HCT116 (cell line): ENCODE results near the gene C1orf185. TPM values are rescaled to one million over a fixed set of nuclear protein-coding genes. Genes with fewer than 3 reads are reported as not detected.

Experiments used
- ATAC-seq: fragments of 200-7000 bp; cut with Tn5 transposase; 2 replicates; pipeline ENCODE4 v1.9.1; 2020; ENCODE audit warnings: mild to moderate bottlenecking, moderate library complexity
- BruUV-seq: library from RNA; stranded (reverse); fragments of 400-500 nt; replicated peaks from 2 replicates; lab custom pipeline; 2021; lab: Mats Ljungman, UMichigan
- CTCF ChIA-PET: fragments of 300-600 bp; sonication (Branson Sonifier 250); formaldehyde crosslinking; loops from one replicate; lab custom pipeline; 2021; ENCODE audit warnings: antibody characterized with exemption; lab: Charles Lee
- POLR2A ChIA-PET: fragments of 300-600, 350-600 bp; sonication (Branson Sonifier 250); formaldehyde crosslinking; loops from one replicate; lab custom pipeline; 2021; ENCODE audit warnings: antibody characterized with exemption; lab: Charles Lee
- RAD21 ChIA-PET, 2 experiments: fragments of 300-600 bp; sonication (Branson Sonifier 250); formaldehyde crosslinking; loops; one replicate each; lab custom pipeline; 2023; ENCODE audit warnings: low total read pairs in 2 of 2; ENCODE audit not compliant: uncharacterized antibody in 2 of 2, unreplicated experiment in 2 of 2, low non-redundant PET in 1 of 2; lab: Charles Lee
- DNase-seq: peaks from one replicate; pipeline ENCODE4 v3.0.0-alpha.2; 2010; ENCODE audit warnings: low read depth, low spot score
- H2AFZ ChIP-seq: fragments of 200-600 bp; shearing (Covaris generic), sonication (generic); 2 replicates; pipeline ENCODE4 v1.6.1; 2017; ENCODE audit warnings: low read depth, mixed run types, mixed read lengths, antibody characterized with exemption, low read length; ENCODE audit not compliant: poor library complexity, severe bottlenecking
- H3K27ac ChIP-seq: 2 replicates; pipeline ENCODE4 v1.5.1; 2012; ENCODE audit warnings: low read depth, low read length
- H3K27me3 ChIP-seq: fragments of 200-600 bp; sonication (generic); 2 replicates; pipeline ENCODE4 v1.6.1; 2016; ENCODE audit warnings: mixed run types, low read length, mixed read lengths; ENCODE audit not compliant: insufficient read depth
- H3K36me3 ChIP-seq, 2 experiments: fragments of 200-500 bp in 1 of 2; fragments of 200-600 bp in 1 of 2; sonication (Bioruptor generic) in 1 of 2; sonication (generic) in 1 of 2; 2 replicates each; pipeline versions ENCODE4 v1.5.1 to v1.6.1; 2014 to 2016; ENCODE audit warnings: low read length in 2 of 2, inconsistent platforms in 1 of 2, mixed read lengths in 1 of 2, mixed run types in 1 of 2; ENCODE audit not compliant: insufficient read depth in 2 of 2, control insufficient read depth in 1 of 2
- H3K4me1 ChIP-seq, 2 experiments: fragments of 200-600 bp in 1 of 2; sonication (generic) in 1 of 2; 2 replicates each; pipeline versions ENCODE4 v1.5.1 to v1.6.1; 2012 to 2017; ENCODE audit warnings: low read length in 2 of 2, inconsistent platforms in 1 of 2, mild to moderate bottlenecking in 1 of 2, mixed read lengths in 1 of 2, mixed run types in 1 of 2, moderate library complexity in 1 of 2; ENCODE audit not compliant: insufficient read depth in 2 of 2, control insufficient read depth in 1 of 2
- H3K4me2 ChIP-seq: fragments of 200-600 bp; sonication (generic); 2 replicates; pipeline ENCODE4 v1.6.1; 2017; ENCODE audit warnings: mixed run types, low read length, mixed read lengths
- H3K4me3 ChIP-seq, 2 experiments: fragments of 200-600 bp in 1 of 2; sonication (generic) in 1 of 2; replicated peaks in 1 of 2; 2 replicates each; pipeline ENCODE4 v1.5.1; 2011 to 2016; ENCODE audit warnings: low read length in 2 of 2, control low read depth in 1 of 2, low read depth in 1 of 2, mild to moderate bottlenecking in 1 of 2, mixed read lengths in 1 of 2, mixed run types in 1 of 2
- H3K79me2 ChIP-seq: fragments of 200-600 bp; sonication (generic); 2 replicates; pipeline ENCODE4 v1.6.1; 2017; ENCODE audit warnings: mild to moderate bottlenecking, mixed run types, low read length, moderate library complexity, mixed read lengths; ENCODE audit not compliant: insufficient read depth
- H3K9ac ChIP-seq: fragments of 200-600 bp; sonication (generic); 2 replicates; pipeline ENCODE4 v1.6.1; 2016; ENCODE audit warnings: low read length, mixed read lengths
- H3K9me2 ChIP-seq: fragments of 200-600 bp; sonication (generic), shearing (Covaris generic); 2 replicates; pipeline ENCODE4 v1.6.1; 2017; ENCODE audit warnings: mixed run types, mild to moderate bottlenecking, moderate library complexity; ENCODE audit not compliant: insufficient read depth
- H3K9me3 ChIP-seq, 2 experiments: fragments of 200-500 bp in 1 of 2; fragments of 200-600 bp in 1 of 2; sonication (Bioruptor generic) in 1 of 2; sonication (generic) in 1 of 2; 2 replicates each; pipeline ENCODE4 v1.6.1; 2014 to 2017; ENCODE audit warnings: low read length in 2 of 2, mixed read lengths in 2 of 2, inconsistent platforms in 1 of 2, low read depth in 1 of 2, mild to moderate bottlenecking in 1 of 2, mixed run types in 1 of 2, moderate library complexity in 1 of 2; ENCODE audit not compliant: control insufficient read depth in 1 of 2, insufficient read depth in 1 of 2
- H4K20me1 ChIP-seq: fragments of 200-600 bp; sonication (generic), shearing (Covaris generic); 2 replicates; pipeline ENCODE4 v1.6.1; 2017; ENCODE audit warnings: mixed run types, mild to moderate bottlenecking, moderate library complexity; ENCODE audit not compliant: insufficient read depth
- CTCF ChIP-seq, 3 experiments: fragments of 200-600 bp in 1 of 3; sonication (generic) in 1 of 3; IDR thresholded peaks in 2 of 3; conservative IDR thresholded peaks in 1 of 3; 2 replicates each; pipeline ENCODE4 v1.5.1; 2012 to 2017; ENCODE audit warnings: low read depth in 2 of 3, low read length in 2 of 3, antibody characterized with exemption in 1 of 3, borderline replicate concordance in 1 of 3, control low read depth in 1 of 3, mild to moderate bottlenecking in 1 of 3, mixed read lengths in 1 of 3, mixed run types in 1 of 3, moderate library complexity in 1 of 3; ENCODE audit not compliant: insufficient read depth in 1 of 3
- FOSL1 ChIP-seq: IDR thresholded peaks from 2 replicates; pipeline ENCODE4 v1.6.1; 2012; ENCODE audit warnings: low read depth
- RAD21 ChIP-seq: IDR thresholded peaks from 2 replicates; pipeline ENCODE4 v1.6.1; 2012; ENCODE audit warnings: low read depth, mild to moderate bottlenecking
- ZFX ChIP-seq: fragments of 450-650 bp; IDR thresholded peaks from 2 replicates; pipeline ENCODE4 v1.6.1; 2017
- intact Hi-C: fragments of 100-400 bp; cut with micrococcal nuclease; formaldehyde crosslinking; loops from 2 replicates; pipeline ENCODE4 v1.10.0; 2022
- total RNA-seq: library from RNA; stranded (reverse); gene quantifications from one replicate; pipeline ENCODE4 v1.2.1, GENCODE V29; 2021; ENCODE audit not compliant: unreplicated experiment

C1orf185 gene
- total RNA-seq, 1 experiment from 2014 or later: not detected

DNA sequence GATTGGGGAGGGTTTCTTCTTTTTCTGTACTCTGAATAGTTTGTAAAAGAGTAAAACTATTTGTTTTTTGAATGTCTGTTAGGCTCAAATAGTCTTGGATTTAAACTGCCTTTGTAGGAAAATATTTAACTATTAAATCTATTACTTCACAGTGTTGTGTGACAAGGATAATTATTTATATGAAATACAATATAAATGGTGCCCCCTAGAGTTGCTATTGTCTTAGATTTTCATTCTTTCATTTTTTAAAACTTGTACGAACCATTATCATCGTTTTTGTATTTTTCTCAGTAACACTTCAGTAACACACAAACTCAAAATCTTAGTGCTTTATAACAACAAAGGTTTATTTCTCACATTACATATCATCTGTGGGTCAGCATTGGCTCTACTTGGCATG, 37.4 kb downstream of the C1orf185 start:
- no peak overlapping the region for H3K4me2 ChIP-seq
- peak overlapping the region; percentile 55 for H2AFZ ChIP-seq

GRCh38 chr1:51147394-51147793, 45.4 kb downstream of the C1orf185 start:
- no peak for TF ChIP-seq ZFX
- H3K4me1 ChIP-seq: no peaks in the 10 kb centered on the region
- POLR2A ChIA-PET: no interaction called here
- H4K20me1 ChIP-seq: no peaks in the 10 kb centered on the region
- no peak overlapping the region for H3K4me2 ChIP-seq
- no peak overlapping the region for H3K4me3 ChIP-seq
- DNase-seq (no peak), ATAC-seq (no peak)
- no peaks in the 10 kb centered on the region for H3K36me3 ChIP-seq
- no peaks in the 10 kb centered on the region for H3K27me3 ChIP-seq
- CTCF ChIA-PET: no interaction called here
- no peak overlapping the region for H3K27ac ChIP-seq
- RAD21 ChIA-PET: no interaction called here
- H3K9me3 ChIP-seq: no peaks in the 10 kb centered on the region
- no peaks in the 10 kb centered on the region for H3K79me2 ChIP-seq
- intact Hi-C loops: no loop called here
- no TSS peak for BruUV-seq
- H3K9ac ChIP-seq: no peak overlapping the region
- no peaks in the 10 kb centered on the region for H3K9me2 ChIP-seq
- no peak overlapping the region for H2AFZ ChIP-seq

More for the DNA sequence above, 37.4 kb downstream of the C1orf185 start:
- DNase-seq (no peak), ATAC-seq (no peak)
- POLR2A ChIA-PET: no interaction called here
- CTCF ChIA-PET: interaction anchor here (1.5 kb wide), 1 partner anchor 12 kb away, joined by 4 read pairs; no protein-coding TSS in a partner anchor
- Histone ChIP-seq H3K27me3 (no peaks in the 10 kb centered on the region), H3K9me3 (no peaks in the 10 kb centered on the region), H3K4me1 (no peaks in the 10 kb centered on the region), H3K27ac (no peak overlapping the region), H3K9ac (no peak overlapping the region), H3K4me3 (no peak overlapping the region), H3K9me2 (no peaks in the 10 kb centered on the region), H3K79me2 (no peaks in the 10 kb centered on the region), H3K36me3 (no peaks in the 10 kb centered on the region), H4K20me1 (no peaks in the 10 kb centered on the region)
- TF ChIP-seq RAD21 (peak; percentile 34; the same call in 1 of the 2 replicates), FOSL1 (no peak), CTCF (IDR thresholded peaks at IDR 0.05 in 2 of 3, conservative IDR thresholded peaks at IDR 0.05 in 1 of 3; ENCODE audit: borderline replicate concordance in 1 of 3, insufficient read depth in 1 of 3, low read depth in 2 of 3, low read length in 2 of 3) (peak; percentile 5 to 33 (median 33); a peak in 2 of 6 replicates), ZFX (no peak)
- RAD21 ChIA-PET: no interaction called here
- no TSS peak for BruUV-seq
- intact Hi-C loops: no loop called here
